ENCODE measurements around the gene PRND. TPM values are rescaled to one million over a fixed set of nuclear protein-coding genes. Genes with fewer than 3 reads are reported as not detected.

Gene PRND
- total and polyA plus RNA-seq, 2 of the 8 experiments (the other 6 are each of a cell fraction or from before 2014, with no cell fraction given): 0.09 to 0.11 TPM

DNA sequence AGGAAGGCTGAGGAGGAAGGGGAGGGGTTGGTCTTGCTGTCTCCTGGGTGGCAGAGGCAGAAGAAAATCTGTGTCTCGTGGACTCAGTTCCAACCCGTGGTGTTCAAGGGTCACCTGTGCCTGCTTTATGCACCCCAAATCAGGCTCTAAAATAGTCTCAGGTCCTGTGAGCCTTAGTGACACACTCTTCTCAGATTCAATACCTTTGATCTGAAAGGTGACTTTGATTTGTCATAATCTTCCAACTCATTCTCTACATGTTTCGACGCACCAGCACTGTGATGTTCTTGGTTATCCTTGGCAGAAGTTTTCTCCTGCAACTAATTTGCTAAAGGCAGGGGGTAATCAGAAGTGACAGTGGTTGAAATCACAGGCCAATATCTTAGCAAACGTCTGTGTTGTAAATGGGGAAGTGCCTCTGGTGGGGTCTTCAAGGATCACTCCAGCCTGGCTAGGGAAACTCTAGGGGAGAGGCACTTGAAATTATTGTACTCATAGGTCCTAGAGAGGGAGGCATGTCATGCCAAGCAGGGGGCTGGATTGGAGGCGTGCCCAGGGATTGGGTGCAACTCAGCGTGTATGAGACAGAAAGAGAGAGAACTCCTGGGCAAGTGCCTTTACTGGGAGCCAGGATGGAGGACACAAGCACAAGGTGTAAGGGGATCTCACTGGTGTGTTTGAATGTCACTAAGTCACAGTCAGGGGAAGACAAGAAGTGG, 19.0 kb upstream of the PRND start:
- Histone ChIP-seq H3K23me2 (ENCODE audit: low read depth, low read length) (no peaks in the 10 kb centered on the region), H3K4me1 (replicated peaks in 1 of 4; ENCODE audit: control insufficient read depth in 3 of 4, insufficient read depth in 4 of 4, low read length in 3 of 4) (peaks cover 6 to 18% (median 12%) of the 10 kb centered on the region in 4 experiments), H2BK12ac (ENCODE audit: low read depth, low read length) (peak overlapping the region; percentile 84), H3K4me2 (ENCODE audit: insufficient read depth in 1 of 2, low read depth in 2 of 2, low read length in 2 of 2) (no peak overlapping the region), H2AK5ac (ENCODE audit: low read depth, low read length) (peak overlapping the region; percentile 54; the same call in 1 of the 2 replicates), H4K91ac (replicated peaks; ENCODE audit: insufficient read length, low read length) (peak overlapping the region; percentile 62), H3K9ac (replicated peaks in 1 of 4; ENCODE audit: extremely low read depth in 1 of 4, low read depth in 3 of 4, low read length in 3 of 4) (no peak overlapping the region), H3K79me1 (ENCODE audit: low read depth, low read length) (peaks cover 4% of the 10 kb centered on the region; the same call in 1 of the 2 replicates), H3K36me3 (ENCODE audit: control insufficient read depth in 2 of 4, insufficient read depth in 4 of 4, low read length in 3 of 4) (peaks cover 0 to 5% (median 2%) of the 10 kb centered on the region in 4 experiments; a peak in 3 of 8 replicates), H3K14ac (ENCODE audit: insufficient read length) (no peak overlapping the region), H3K4me3 (ENCODE audit: extremely low read depth in 1 of 4, insufficient read depth in 2 of 4, low read depth in 3 of 4, low read length in 4 of 4) (no peak overlapping the region), H2BK5ac (ENCODE audit: low read depth, low read length) (no peak overlapping the region), H2BK20ac (ENCODE audit: low read length) (peak overlapping the region; percentile 29; the same call in 1 of the 2 replicates), H3K23ac (ENCODE audit: insufficient read length) (no peak overlapping the region), H3K56ac (replicated peaks; ENCODE audit: insufficient read length, low read depth, low read length) (no peak overlapping the region), H3K79me2 (ENCODE audit: control insufficient read depth in 1 of 2, insufficient read depth in 2 of 2, low read length in 2 of 2) (0 out of 4 replicates have a peak, but pooled peaks cover 0 to 3% of the 10 kb centered on the region in 2 experiments), H3K27me3 (replicated peaks in 1 of 4; ENCODE audit: control insufficient read depth in 3 of 4, extremely low read depth in 1 of 4, insufficient read depth in 3 of 4, low read length in 3 of 4) (no peaks in the 10 kb centered on the region), H2AFZ (ENCODE audit: low read length) (no peak overlapping the region), H3K9me3 (ENCODE audit: insufficient read depth in 2 of 2, low read depth in 1 of 2, low read length in 1 of 2) (no peaks in the 10 kb centered on the region), H3K27ac (ENCODE audit: low read depth, low read length) (no peak overlapping the region), H2BK15ac (ENCODE audit: low read length) (peak overlapping the region; percentile 65; the same call in 1 of the 2 replicates), H4K5ac (ENCODE audit: insufficient read length, low read depth, low read length) (no peak overlapping the region), H4K20me1 (replicated peaks in 1 of 2; ENCODE audit: control insufficient read depth in 1 of 2, insufficient read depth in 2 of 2, low read length in 2 of 2) (no peaks in the 10 kb centered on the region), H4K8ac (ENCODE audit: extremely low read depth, insufficient read depth, low read length) (no peak overlapping the region), H3K18ac (ENCODE audit: extremely low read depth, low read length) (no peak overlapping the region), H2BK120ac (replicated peaks; ENCODE audit: low read depth, low read length) (peak overlapping the region; percentile 31), H3K4ac (replicated peaks; ENCODE audit: insufficient read length, low read depth, low read length) (no peak overlapping the region)
- ChIA-PET CTCF (ENCODE audit: partially characterized antibody) (no interaction called here), POLR2A (ENCODE audit: partially characterized antibody) (no interaction called here)
- TF ChIP-seq GABPA (IDR thresholded peaks at IDR 0.05; ENCODE audit: borderline replicate concordance, insufficient read depth, low read length) (no peak), POLR2A (IDR thresholded peaks at IDR 0.05; ENCODE audit: control extremely low read depth in 1 of 2, low read depth in 2 of 2, low read length in 2 of 2) (no peak), CEBPB (IDR thresholded peaks at IDR 0.05; ENCODE audit: low read depth, low read length) (no peak)
- no peak for DNase-seq (ENCODE audit: low read depth in 1 of 2, low spot score in 2 of 2)
- FAIRE-seq: no peak
- WGBS, 2 experiments (ENCODE audit: extremely low coverage in 1 of 2, insufficient coverage in 1 of 2, insufficient read length in 1 of 2, insufficient replicate concordance in 2 of 2, low coverage in 1 of 2, low lambda C conversion rate in 2 of 2, missing lambda C conversion rate in 1 of 2): 78% methylated on average over 7 of the region's 7 CpGs; no CpG with 5 or more reads in 1 of the 2 experiments
